ENCODE measurements around the gene PPTC7. TPM values are rescaled to one million over a fixed set of nuclear protein-coding genes. Genes with fewer than 3 reads are reported as not detected.

PPTC7 gene
- total RNA-seq, 4 donors from 2014 or later: 25.3 to 36.4 (median 27.1) TPM

GRCh38 chr12:110514363-110514762 lies 68.8 kb downstream of the PPTC7 start:
- 67 to 88% methylated on average over 1 of the region's 1 CpG for WGBS, 2 donors (ENCODE audit: low coverage in 1 of 2)
- Histone ChIP-seq H3K27ac (no peak overlapping the region), H3K9me3 (no peaks in the 10 kb centered on the region), H3K4me1 (peaks cover 0 to 7% (median 3%) of the 10 kb centered on the region in 4 donors), H3K4me3 (no peak overlapping the region), H3K36me3 (no peaks in the 10 kb centered on the region), H3K27me3 (no peaks in the 10 kb centered on the region)
- no peak for DNase-seq
- in situ Hi-C loops (cut with MboI; ENCODE audit: low pct_ligation_motif_present in 1 of 4, low pct_unique_long_range_greater_than_20kb in 1 of 4, low sequenced_read_pairs in 3 of 4): loop anchor here (5.0 to 25.0 kb wide), 4 partner anchors 88 to 198 kb away; no protein-coding TSS in a partner anchor
- intact Hi-C loops (cut with DNase I; ENCODE audit: low total_unique reads): loop anchor here (5.0 kb wide), 1 partner anchor 88 kb away; no protein-coding TSS in a partner anchor
- no peak for TF ChIP-seq CTCF (IDR thresholded peaks at IDR 0.05)
- no peak for TF ChIP-seq POLR2A (IDR thresholded peaks at IDR 0.05)
- no peak for TF ChIP-seq EP300 (IDR thresholded peaks at IDR 0.05; ENCODE audit: low read depth)
- TF ChIP-seq POLR2AphosphoS5 (IDR thresholded peaks at IDR 0.05): no peak

- intact Hi-C loops (cut with DNase I; ENCODE audit: low total_unique reads): loop anchor here (5.0 kb wide), 1 partner anchor 88 kb away; no protein-coding TSS in a partner anchor
- WGBS, 2 donors (ENCODE audit: low coverage in 1 of 2): 75 to 98% methylated on average over 4 to 6 of the region's 6 CpGs
Measured at GRCh38 chr12:110513842-110514241, 69.3 kb downstream of the PPTC7 start.

GRCh38 chr12:110508071-110508586 lies 75.0 kb downstream of the PPTC7 start:
- no peak for DNase-seq
- no peaks in the 10 kb centered on the region for H3K27me3 ChIP-seq
- no peak overlapping the region for H3K27ac ChIP-seq
- H3K4me1 ChIP-seq: peaks cover 0 to 6% (median 3%) of the 10 kb centered on the region in 4 donors
- H3K9me3 ChIP-seq: no peaks in the 10 kb centered on the region
- intact Hi-C loops (cut with DNase I; ENCODE audit: low total_unique reads) (no loop called here), in situ Hi-C loops (cut with MboI; ENCODE audit: low pct_ligation_motif_present in 1 of 4, low pct_unique_long_range_greater_than_20kb in 1 of 4, low sequenced_read_pairs in 3 of 4) (loop anchor here in 2 of 4 donors (10.0 to 25.0 kb wide), 2 partner anchors 53 to 204 kb away; partner anchors contain the start of gene ARPC3 (in 1 of the 2))
- WGBS, 2 donors (ENCODE audit: low coverage in 1 of 2): 88 to 90% methylated on average over 3 to 4 of the region's 4 CpGs
- H3K36me3 ChIP-seq: no peaks in the 10 kb centered on the region
- TF ChIP-seq POLR2AphosphoS5 (IDR thresholded peaks at IDR 0.05) (no peak), CTCF (IDR thresholded peaks at IDR 0.05) (no peak), EP300 (IDR thresholded peaks at IDR 0.05; ENCODE audit: low read depth) (no peak), POLR2A (IDR thresholded peaks at IDR 0.05) (no peak)
- no peak overlapping the region for H3K4me3 ChIP-seq

More at GRCh38 chr12:110513842-110514241, 69.3 kb downstream of the PPTC7 start:
- in situ Hi-C loops (cut with MboI; ENCODE audit: low pct_ligation_motif_present in 1 of 4, low pct_unique_long_range_greater_than_20kb in 1 of 4, low sequenced_read_pairs in 3 of 4): loop anchor here (5.0 to 25.0 kb wide), 4 partner anchors 88 to 198 kb away; no protein-coding TSS in a partner anchor
- no peak overlapping the region for H3K4me3 ChIP-seq
- H3K27me3 ChIP-seq: no peaks in the 10 kb centered on the region
- no peaks in the 10 kb centered on the region for H3K36me3 ChIP-seq
- DNase-seq: no peak
- no peak for TF ChIP-seq POLR2A (IDR thresholded peaks at IDR 0.05)
- no peak for TF ChIP-seq CTCF (IDR thresholded peaks at IDR 0.05)
- TF ChIP-seq POLR2AphosphoS5 (IDR thresholded peaks at IDR 0.05): no peak
- H3K27ac ChIP-seq: no peak overlapping the region
- peaks cover 0 to 7% (median 3%) of the 10 kb centered on the region in 4 donors for H3K4me1 ChIP-seq
- H3K9me3 ChIP-seq: no peaks in the 10 kb centered on the region

- WGBS, 2 donors (ENCODE audit: low coverage in 1 of 2): 77 to 86% methylated on average over 3 of the region's 3 CpGs
- in situ Hi-C loops (cut with MboI; ENCODE audit: low pct_ligation_motif_present in 1 of 4, low pct_unique_long_range_greater_than_20kb in 1 of 4, low sequenced_read_pairs in 3 of 4) (loop anchor here in 2 of 4 donors (10.0 to 25.0 kb wide), 2 partner anchors 51 to 207 kb away; partner anchors contain the start of gene ARPC3 (in 1 of the 2)), intact Hi-C loops (cut with DNase I; ENCODE audit: low total_unique reads) (no loop called here)
Measured at GRCh38 chr12:110505332-110505731, 77.8 kb downstream of the PPTC7 start.

More at GRCh38 chr12:110505332-110505731, 77.8 kb downstream of the PPTC7 start:
- Histone ChIP-seq H3K4me3 (no peak overlapping the region), H3K27me3 (no peaks in the 10 kb centered on the region), H3K36me3 (no peaks in the 10 kb centered on the region), H3K27ac (no peak overlapping the region), H3K9me3 (no peaks in the 10 kb centered on the region), H3K4me1 (peaks cover 9 to 16% (median 10%) of the 10 kb centered on the region in 4 donors)
- no peak for TF ChIP-seq CTCF (IDR thresholded peaks at IDR 0.05)
- no peak for TF ChIP-seq POLR2AphosphoS5 (IDR thresholded peaks at IDR 0.05)
- TF ChIP-seq POLR2A (IDR thresholded peaks at IDR 0.05): no peak
- TF ChIP-seq EP300 (IDR thresholded peaks at IDR 0.05; ENCODE audit: low read depth): no peak
- DNase-seq: no peak

Data from transverse colon (tissue), 4 donors.